GM12878 (cell line): ENCODE measurements around the gene HEXIM2. TPM values are rescaled to one million over a fixed set of nuclear protein-coding genes. Genes with fewer than 3 reads are reported as not detected.

Experiments used
- CBFB ChIP-seq: IDR thresholded peaks from 2 replicates; pipeline ENCODE4 v1.6.1; 2016; ENCODE audit warnings: antibody characterized with exemption, low read depth
- CBX5 ChIP-seq: sonication (generic); IDR thresholded peaks from 2 replicates; pipeline ENCODE4 v1.6.1; 2016; ENCODE audit warnings: low read depth, moderate library complexity, mild to moderate bottlenecking, inconsistent platforms
- DPF2 ChIP-seq: fragments of 450-650 bp; IDR thresholded peaks from 2 replicates; pipeline ENCODE4 v1.6.1; 2017; ENCODE audit warnings: mild to moderate bottlenecking
- ETV6 ChIP-seq, 2 experiments: fragments of 450-650 bp in 1 of 2; IDR thresholded peaks in 1 of 2; conservative IDR thresholded peaks in 1 of 2; 2 replicates each; pipeline ENCODE4 v1.6.1; 2014; ENCODE audit warnings: antibody characterized with exemption in 1 of 2, borderline replicate concordance in 1 of 2, low read depth in 1 of 2, mild to moderate bottlenecking in 1 of 2, moderate library complexity in 1 of 2
- FOXK2 ChIP-seq: fragments of 450-650 bp; IDR thresholded peaks from 2 replicates; pipeline ENCODE4 v1.6.1; 2017; ENCODE audit warnings: mild to moderate bottlenecking, moderate library complexity
- GATAD2B ChIP-seq: fragments of 450-650 bp; conservative IDR thresholded peaks from 2 replicates; pipeline ENCODE4 v1.6.1; 2017; ENCODE audit warnings: low read depth, mild to moderate bottlenecking, moderate library complexity
- HDAC2 ChIP-seq: fragments of 200-600 bp; sonication (generic); IDR thresholded peaks from 2 replicates; pipeline ENCODE4 v1.6.1; 2017
- JUNB ChIP-seq: IDR thresholded peaks from 2 replicates; pipeline ENCODE4 v1.6.1; 2016; ENCODE audit warnings: antibody characterized with exemption, mild to moderate bottlenecking
- MTA3 ChIP-seq: IDR thresholded peaks from 2 replicates; pipeline ENCODE4 v1.6.1; 2012; ENCODE audit warnings: low read length, inconsistent platforms, borderline replicate concordance
- MXI1 ChIP-seq: fragments of 150-350 bp; IDR thresholded peaks from 2 replicates; pipeline ENCODE4 v1.6.1; 2011; ENCODE audit warnings: low read depth, mild to moderate bottlenecking, inconsistent platforms, low read length, improper control_type of control experiment
- NBN ChIP-seq: fragments of 450-650 bp; IDR thresholded peaks from 2 replicates; pipeline ENCODE4 v1.6.1; 2016
- NFIC ChIP-seq: IDR thresholded peaks from 2 replicates; pipeline ENCODE4 v1.6.1; 2012; ENCODE audit warnings: low read depth, mild to moderate bottlenecking, inconsistent platforms, low read length, moderate library complexity
- SP1 ChIP-seq: IDR thresholded peaks from one replicate; pipeline ENCODE4 v1.6.1; 2011; ENCODE audit warnings: low read depth, low read length
- SRF ChIP-seq, 2 experiments: IDR thresholded peaks; 2 replicates each; pipeline ENCODE4 v1.6.1; 2011; ENCODE audit warnings: low read depth in 2 of 2, low read length in 2 of 2, mild to moderate bottlenecking in 1 of 2, moderate library complexity in 1 of 2
- TCF7 ChIP-seq: IDR thresholded peaks from 2 replicates; pipeline ENCODE4 v1.6.1; 2014; ENCODE audit warnings: antibody characterized with exemption, borderline replicate concordance
- ZZZ3 ChIP-seq: IDR thresholded peaks from 2 replicates; pipeline ENCODE4 v1.6.1; 2011; ENCODE audit warnings: low read depth; ENCODE audit not compliant: control insufficient read depth, insufficient read length
- polyA plus RNA-seq, 11 experiments: library from polyadenylated mRNA; depleted of rRNA in 4 of 11; unstranded in 6 of 11; stranded (reverse) in 5 of 11; fragments of >200 nt; fragmentation: Nextera tagmentation in 4 of 11; fragmentation: Illumina TruSeq in 1 of 11; extraction: Ambion mirVana in 4 of 11; extraction: Trizol in 1 of 11; gene quantifications; 1 replicate in 1 of 11; 2 replicates in 10 of 11; pipeline versions ENCODE4 v1.2.1 to v1.2.3, GENCODE V29; 2011 to 2016; ENCODE audit warnings: inconsistent platforms in 2 of 11, missing spikeins in 2 of 11, low read depth in 1 of 11
- total RNA-seq, 4 experiments: library from RNA; depleted of rRNA in 3 of 4; stranded (reverse); fragments of >200 nt in 3 of 4; fragmentation: Illumina TruSeq in 1 of 4; extraction: Trizol in 1 of 4; gene quantifications; 2 replicates each; pipeline versions ENCODE4 v1.2.1 to v1.2.3, GENCODE V29; 2013 to 2021
- TF ChIP-seq, protein P1 (sequence below): fragments of 450-650 bp; conservative IDR thresholded peaks from 2 replicates; pipeline ENCODE4 v1.6.1; 2017; ENCODE audit warnings: mild to moderate bottlenecking, moderate library complexity
- TF ChIP-seq, protein P2 (sequence below): IDR thresholded peaks from 2 replicates; pipeline ENCODE4 v1.6.1; 2011; ENCODE audit warnings: low read depth, mild to moderate bottlenecking, low read length, moderate library complexity, borderline replicate concordance; ENCODE audit errors: extremely low read depth
- TF ChIP-seq, protein P3 (sequence below): IDR thresholded peaks from 2 replicates; pipeline ENCODE4 v1.6.1; 2011; ENCODE audit warnings: low read depth, low read length, improper control_type of control experiment, borderline replicate concordance
- TF ChIP-seq, protein P4 (sequence below), 3 experiments: IDR thresholded peaks in 2 of 3; conservative IDR thresholded peaks in 1 of 3; 2 replicates each; pipeline ENCODE4 v1.5.1; 2011; ENCODE audit warnings: low read depth in 3 of 3, low read length in 3 of 3, mild to moderate bottlenecking in 3 of 3, control low read depth in 2 of 3, moderate library complexity in 2 of 3, inconsistent platforms in 1 of 3, mixed read lengths in 1 of 3; ENCODE audit not compliant: control insufficient read depth in 2 of 3, insufficient read depth in 1 of 3; ENCODE audit errors: extremely low read depth in 1 of 3
- TF ChIP-seq, protein P5 (sequence below): fragments of 450-650 bp; formaldehyde crosslinking; IDR thresholded peaks from 2 replicates; pipeline ENCODE4 v1.4.0; 2020; ENCODE audit warnings: mild to moderate bottlenecking, moderate library complexity

HEXIM2 gene
- total and polyA plus RNA-seq, 10 of the 15 experiments (the other 5 are each of a cell fraction or from before 2014, with no cell fraction given), result 0.10 to 10.3 (median 6.4) TPM

DNA sequence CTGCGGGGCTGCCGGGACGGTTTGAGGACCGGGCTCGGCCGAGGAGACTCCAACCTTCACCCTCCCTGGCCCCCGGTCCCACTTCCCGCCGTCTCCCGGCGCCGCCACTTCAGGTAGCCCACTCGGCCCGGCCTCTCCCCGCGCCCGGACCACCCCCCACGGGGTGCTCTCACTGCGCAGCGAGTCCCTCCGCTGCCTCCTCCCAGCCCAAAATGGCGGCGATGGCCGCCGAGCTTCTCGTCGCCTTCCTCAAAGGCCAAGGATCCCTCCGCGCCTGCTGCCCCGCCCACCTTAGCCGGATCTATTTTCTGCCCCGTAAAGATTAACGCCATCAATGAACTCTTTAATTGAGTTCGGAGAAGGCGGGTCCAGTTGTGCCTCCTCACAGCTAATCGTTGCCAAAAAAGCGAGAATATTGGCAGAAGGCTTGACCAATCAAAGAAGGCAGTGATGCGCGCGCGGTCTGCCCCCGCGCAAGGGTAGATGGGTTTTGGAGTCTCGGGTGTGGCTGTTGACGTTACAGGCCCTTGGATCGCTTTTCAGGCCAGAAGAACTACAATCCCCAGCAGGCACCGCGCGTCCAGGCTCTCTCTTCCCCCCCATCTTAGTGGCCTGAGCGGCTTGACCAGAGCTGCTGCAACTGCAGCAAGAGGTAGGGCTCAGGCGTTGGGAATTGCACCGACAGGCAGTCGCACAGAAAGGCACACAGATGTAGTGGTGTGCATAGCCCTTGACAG is at the start of gene HEXIM2 (continued):
- TF ChIP-seq, protein P1, sequence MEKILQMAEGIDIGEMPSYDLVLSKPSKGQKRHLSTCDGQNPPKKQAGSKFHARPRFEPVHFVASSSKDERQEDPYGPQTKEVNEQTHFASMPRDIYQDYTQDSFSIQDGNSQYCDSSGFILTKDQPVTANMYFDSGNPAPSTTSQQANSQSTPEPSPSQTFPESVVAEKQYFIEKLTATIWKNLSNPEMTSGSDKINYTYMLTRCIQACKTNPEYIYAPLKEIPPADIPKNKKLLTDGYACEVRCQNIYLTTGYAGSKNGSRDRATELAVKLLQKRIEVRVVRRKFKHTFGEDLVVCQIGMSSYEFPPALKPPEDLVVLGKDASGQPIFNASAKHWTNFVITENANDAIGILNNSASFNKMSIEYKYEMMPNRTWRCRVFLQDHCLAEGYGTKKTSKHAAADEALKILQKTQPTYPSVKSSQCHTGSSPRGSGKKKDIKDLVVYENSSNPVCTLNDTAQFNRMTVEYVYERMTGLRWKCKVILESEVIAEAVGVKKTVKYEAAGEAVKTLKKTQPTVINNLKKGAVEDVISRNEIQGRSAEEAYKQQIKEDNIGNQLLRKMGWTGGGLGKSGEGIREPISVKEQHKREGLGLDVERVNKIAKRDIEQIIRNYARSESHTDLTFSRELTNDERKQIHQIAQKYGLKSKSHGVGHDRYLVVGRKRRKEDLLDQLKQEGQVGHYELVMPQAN, result peak; percentile 19; the same call in 1 of the 2 replicates
- TF ChIP-seq NBN (peak; percentile 77), SRF (IDR thresholded peaks at IDR 0.05; ENCODE audit: low read depth in 2 of 2, low read length in 2 of 2) (0 out of 4 replicates have a peak, but pooled peaks of 1 of the 2 experiments have one; percentile 17), NFIC (no peak; the same call in 1 of the 2 replicates), TCF7 (peak; percentile 63), FOXK2 (peak; percentile 88), GATAD2B (peak; percentile 82), DPF2 (peak; percentile 77; the same call in 1 of the 2 replicates), JUNB (0 out of 2 replicates have a peak, but pooled peaks have one; percentile 13), CBX5 (peak; percentile 68; the same call in 1 of the 2 replicates), MTA3 (no peak), HDAC2 (no peak), ETV6 (conservative IDR thresholded peaks at IDR 0.05 in 1 of 2, IDR thresholded peaks at IDR 0.05 in 1 of 2; ENCODE audit: borderline replicate concordance in 1 of 2, low read depth in 1 of 2) (no peak), MXI1 (no peak), SP1 (peak; percentile 94), ZZZ3 (no peak), CBFB (no peak; the same call in 1 of the 2 replicates)
- TF ChIP-seq, protein P2, sequence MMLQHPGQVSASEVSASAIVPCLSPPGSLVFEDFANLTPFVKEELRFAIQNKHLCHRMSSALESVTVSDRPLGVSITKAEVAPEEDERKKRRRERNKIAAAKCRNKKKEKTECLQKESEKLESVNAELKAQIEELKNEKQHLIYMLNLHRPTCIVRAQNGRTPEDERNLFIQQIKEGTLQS, result no peak
- TF ChIP-seq, protein P3, sequence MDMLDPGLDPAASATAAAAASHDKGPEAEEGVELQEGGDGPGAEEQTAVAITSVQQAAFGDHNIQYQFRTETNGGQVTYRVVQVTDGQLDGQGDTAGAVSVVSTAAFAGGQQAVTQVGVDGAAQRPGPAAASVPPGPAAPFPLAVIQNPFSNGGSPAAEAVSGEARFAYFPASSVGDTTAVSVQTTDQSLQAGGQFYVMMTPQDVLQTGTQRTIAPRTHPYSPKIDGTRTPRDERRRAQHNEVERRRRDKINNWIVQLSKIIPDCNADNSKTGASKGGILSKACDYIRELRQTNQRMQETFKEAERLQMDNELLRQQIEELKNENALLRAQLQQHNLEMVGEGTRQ, result no peak
- TF ChIP-seq, protein P4, sequence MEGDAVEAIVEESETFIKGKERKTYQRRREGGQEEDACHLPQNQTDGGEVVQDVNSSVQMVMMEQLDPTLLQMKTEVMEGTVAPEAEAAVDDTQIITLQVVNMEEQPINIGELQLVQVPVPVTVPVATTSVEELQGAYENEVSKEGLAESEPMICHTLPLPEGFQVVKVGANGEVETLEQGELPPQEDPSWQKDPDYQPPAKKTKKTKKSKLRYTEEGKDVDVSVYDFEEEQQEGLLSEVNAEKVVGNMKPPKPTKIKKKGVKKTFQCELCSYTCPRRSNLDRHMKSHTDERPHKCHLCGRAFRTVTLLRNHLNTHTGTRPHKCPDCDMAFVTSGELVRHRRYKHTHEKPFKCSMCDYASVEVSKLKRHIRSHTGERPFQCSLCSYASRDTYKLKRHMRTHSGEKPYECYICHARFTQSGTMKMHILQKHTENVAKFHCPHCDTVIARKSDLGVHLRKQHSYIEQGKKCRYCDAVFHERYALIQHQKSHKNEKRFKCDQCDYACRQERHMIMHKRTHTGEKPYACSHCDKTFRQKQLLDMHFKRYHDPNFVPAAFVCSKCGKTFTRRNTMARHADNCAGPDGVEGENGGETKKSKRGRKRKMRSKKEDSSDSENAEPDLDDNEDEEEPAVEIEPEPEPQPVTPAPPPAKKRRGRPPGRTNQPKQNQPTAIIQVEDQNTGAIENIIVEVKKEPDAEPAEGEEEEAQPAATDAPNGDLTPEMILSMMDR (IDR thresholded peaks at IDR 0.05 in 2 of 3, conservative IDR thresholded peaks at IDR 0.05 in 1 of 3; ENCODE audit: control insufficient read depth in 2 of 3, extremely low read depth in 1 of 3, insufficient read depth in 1 of 3, low read depth in 3 of 3, low read length in 3 of 3), result no peak
- TF ChIP-seq, protein P5, sequence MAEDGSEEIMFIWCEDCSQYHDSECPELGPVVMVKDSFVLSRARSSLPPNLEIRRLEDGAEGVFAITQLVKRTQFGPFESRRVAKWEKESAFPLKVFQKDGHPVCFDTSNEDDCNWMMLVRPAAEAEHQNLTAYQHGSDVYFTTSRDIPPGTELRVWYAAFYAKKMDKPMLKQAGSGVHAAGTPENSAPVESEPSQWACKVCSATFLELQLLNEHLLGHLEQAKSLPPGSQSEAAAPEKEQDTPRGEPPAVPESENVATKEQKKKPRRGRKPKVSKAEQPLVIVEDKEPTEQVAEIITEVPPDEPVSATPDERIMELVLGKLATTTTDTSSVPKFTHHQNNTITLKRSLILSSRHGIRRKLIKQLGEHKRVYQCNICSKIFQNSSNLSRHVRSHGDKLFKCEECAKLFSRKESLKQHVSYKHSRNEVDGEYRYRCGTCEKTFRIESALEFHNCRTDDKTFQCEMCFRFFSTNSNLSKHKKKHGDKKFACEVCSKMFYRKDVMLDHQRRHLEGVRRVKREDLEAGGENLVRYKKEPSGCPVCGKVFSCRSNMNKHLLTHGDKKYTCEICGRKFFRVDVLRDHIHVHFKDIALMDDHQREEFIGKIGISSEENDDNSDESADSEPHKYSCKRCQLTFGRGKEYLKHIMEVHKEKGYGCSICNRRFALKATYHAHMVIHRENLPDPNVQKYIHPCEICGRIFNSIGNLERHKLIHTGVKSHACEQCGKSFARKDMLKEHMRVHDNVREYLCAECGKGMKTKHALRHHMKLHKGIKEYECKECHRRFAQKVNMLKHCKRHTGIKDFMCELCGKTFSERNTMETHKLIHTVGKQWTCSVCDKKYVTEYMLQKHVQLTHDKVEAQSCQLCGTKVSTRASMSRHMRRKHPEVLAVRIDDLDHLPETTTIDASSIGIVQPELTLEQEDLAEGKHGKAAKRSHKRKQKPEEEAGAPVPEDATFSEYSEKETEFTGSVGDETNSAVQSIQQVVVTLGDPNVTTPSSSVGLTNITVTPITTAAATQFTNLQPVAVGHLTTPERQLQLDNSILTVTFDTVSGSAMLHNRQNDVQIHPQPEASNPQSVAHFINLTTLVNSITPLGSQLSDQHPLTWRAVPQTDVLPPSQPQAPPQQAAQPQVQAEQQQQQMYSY, result no peak
